ENCODE results near the gene MRPS27. TPM values are rescaled to one million over a fixed set of nuclear protein-coding genes. Genes with fewer than 3 reads are reported as not detected.

The MRPS27 gene
- total RNA-seq, 1 donor from 2014 or later: 57.5 TPM

DNA sequence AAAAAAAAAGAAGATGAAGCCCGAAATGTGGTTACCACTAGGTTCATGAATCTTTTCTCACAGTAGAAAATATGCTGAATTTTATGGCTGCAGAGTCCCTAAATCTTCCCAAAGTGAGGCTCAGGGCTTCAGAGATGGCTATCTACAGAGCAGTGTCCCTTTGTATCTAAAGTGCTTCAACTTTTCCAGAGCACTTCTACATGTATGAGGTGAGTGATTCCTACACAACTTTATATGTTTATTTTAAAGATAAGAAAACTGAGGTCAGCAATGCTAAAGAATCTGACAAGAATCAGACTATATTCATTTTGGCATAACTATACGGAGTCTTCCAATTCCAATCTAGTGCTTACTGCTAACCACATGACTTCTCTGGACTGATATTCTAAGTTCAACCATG, 53.2 kb downstream of the MRPS27 start:
- intact Hi-C loops (cut with micrococcal nuclease): loop anchor here (2.0 to 10.0 kb wide), 2 partner anchors 242 to 484 kb away; no protein-coding TSS in a partner anchor

DNA sequence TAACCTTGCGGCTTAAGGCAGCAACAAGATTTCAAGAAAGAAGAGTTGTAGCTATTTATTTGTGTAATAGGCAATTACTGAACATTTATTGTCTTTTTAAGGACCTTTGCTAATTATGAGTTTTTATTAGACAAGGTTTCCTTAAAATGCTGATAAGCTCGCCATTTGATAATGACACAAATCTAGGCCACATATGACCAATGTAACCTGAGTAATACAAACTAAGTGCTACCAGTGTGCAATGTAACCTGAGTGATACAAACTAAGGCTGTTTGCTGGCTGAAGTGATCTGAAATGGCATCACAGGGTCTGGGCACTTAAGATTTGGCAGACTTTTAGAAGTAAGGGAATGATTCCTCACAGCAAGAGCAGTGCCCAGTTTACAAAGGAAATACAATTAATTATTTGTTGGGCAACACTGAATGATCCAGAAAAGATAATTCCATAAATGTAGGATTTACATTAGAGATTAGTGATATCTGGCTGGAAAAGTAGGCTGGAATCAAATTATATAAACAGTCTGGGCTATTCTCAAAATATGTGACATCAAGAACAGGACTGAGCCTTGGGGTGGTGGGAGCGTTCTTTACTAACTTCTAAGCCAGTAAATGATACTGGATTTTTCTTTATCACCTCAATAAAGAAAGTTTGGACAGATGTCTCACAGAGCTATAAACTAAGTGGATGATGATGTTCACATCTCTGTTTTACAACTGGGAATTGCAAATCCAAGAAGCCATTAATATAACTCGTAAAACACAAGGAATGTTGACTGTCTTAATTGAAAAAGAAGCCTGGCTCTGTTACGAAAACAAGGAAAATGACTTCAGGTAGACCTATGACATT, 54.8 kb downstream of the MRPS27 start:
- intact Hi-C loops (cut with micrococcal nuclease): loop anchor here (10.0 kb wide), 1 partner anchor 240 kb away; no protein-coding TSS in a partner anchor

DNA sequence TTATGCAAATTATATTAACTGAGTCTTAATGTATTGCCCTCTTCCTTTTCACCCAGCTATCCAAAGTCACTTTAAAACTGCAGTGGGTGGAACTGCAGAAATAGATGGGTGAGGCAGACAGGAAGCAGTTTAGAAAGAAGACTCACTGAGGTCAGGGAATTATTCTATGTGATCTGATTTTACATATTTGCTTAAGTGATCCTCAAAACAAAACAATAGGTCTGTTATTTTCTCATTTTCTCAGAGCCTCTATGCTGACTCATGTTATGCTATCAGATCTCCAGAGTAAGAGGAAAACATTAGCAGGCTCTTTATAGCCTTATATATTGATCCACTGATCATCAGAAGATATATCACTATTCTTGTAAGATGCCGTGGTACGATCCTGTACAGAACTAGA, 63.5 kb downstream of the MRPS27 start:
- intact Hi-C loops (cut with micrococcal nuclease): no loop called here

DNA sequence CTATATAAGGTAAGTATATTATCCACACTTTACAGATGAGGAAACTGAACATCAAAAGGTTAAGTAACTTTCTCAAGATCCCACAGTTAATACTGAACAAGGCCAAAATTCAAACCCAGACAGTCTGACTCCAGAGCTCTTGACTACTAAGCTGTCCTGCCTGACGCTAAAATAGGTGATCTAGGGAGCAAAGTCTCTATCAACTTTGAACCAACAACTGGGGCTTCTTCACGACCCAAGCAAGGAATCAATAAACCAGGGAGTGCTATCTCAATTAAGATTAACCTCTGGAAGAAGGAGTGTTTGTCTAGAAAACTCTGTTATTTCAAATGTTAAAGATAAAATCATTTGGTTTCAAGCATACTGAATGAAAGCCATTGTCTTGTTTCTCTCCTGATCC, 64.4 kb downstream of the MRPS27 start:
- intact Hi-C loops (cut with micrococcal nuclease): no loop called here

DNA sequence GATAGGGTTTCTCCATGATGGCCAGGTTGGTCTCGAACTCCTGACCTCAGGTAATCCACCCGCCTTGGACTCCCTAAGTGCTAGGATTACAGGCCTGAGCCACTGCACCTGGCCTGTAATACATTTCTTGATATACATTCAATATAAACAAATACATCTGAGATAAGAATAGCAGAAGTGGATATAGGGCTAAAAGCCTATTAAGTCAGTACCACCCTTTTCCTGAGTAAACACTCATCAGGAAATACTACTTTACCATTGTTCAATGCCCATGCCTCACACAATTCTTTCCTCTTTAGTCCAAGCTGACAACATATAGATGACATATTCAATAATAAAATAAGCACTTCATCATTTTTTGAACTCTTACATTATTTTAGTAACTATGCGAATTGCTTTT, 64.8 kb downstream of the MRPS27 start:
- intact Hi-C loops (cut with micrococcal nuclease): no loop called here

DNA sequence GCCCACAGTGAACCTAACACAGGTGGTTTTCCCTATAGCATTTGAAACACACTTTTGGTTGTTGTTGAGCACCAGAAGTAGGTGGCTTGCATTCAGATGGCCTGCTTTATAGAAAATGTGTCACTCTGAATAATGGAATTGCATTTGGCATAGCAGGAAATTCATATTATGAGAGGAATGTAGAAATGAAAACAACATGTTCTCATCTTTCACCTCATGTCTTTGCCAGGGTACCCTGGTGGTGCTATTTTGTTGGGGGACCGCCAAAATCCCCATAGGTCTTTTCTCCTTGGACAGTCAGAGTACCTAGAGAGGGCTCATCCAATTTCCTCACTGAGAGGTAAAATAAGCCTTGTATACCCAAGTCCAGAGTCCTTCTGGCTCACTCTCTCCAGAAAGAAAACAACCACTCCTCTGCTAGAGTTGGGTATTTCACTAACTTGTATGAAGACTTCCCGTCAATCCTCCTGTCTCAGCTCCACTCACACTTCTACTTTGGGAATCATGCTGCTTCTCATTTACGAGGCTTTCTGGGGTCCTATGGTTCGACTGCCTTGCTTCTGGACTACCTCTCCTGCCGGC, 67.4 kb downstream of the MRPS27 start:
- intact Hi-C loops (cut with micrococcal nuclease): no loop called here

DNA sequence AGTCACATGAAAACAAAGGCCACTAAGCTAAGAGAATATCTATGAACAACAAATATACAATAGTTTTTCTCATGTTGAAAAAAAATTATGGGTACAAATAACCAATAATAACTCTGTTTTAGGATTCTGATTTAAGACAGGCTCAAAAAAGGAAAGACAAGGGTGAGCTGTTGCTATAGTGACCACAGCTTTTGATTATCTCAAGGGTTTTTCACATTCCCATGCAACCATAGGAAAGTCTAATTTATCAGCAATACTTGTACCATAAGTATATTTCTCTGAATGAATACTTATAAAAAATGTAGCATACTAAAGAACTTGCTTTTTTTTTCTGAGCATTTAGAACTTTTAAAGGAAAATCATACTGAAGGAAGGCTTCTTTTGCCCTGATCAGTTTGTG, 68.0 kb downstream of the MRPS27 start:
- intact Hi-C loops (cut with micrococcal nuclease): no loop called here

DNA sequence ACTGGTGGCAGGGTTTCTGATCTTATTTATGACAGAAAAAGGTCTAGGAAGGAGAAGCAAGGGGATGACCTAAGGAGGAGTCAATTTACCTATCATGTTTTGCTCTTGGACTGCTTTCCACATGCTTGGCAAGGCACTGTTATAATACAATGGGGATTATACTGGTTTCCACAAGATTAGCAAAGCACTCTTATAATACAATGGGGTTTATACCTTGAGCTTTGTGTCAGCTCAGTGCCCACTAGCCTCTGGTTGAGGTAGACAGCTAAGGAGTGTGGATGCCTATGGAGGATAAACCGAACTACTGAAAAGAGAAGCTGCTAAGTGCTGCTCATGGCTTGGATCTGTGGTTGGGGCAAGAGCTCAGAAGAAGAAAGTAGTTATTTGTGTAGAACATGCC, 68.7 kb downstream of the MRPS27 start:
- intact Hi-C loops (cut with micrococcal nuclease): no loop called here

DNA sequence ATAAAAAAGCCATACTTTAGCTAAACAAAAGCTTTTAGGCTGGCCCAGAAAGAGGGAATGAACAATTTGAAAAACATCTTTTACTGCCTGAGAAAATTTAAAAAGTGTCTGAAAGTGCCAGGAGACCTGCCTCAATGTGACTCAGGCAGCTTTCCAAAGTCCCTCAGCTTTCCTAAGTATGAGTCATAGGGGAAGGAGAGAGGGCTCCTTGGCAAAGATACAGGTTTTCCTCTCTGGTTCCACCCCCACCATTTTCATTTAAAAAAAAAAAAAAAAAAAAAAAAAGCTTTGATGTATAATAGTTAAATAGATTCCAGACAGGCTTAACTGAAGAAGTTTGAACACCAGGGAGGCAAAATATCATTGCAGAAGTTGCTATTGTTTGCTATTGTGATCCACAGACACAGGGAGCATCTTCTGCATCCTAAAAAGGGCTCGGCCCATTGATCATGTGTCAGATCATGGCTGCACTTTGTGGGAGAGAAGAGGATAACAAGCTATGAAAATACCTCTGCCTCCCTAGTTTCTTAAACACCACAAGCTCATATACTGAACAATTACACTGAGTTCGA, 71.5 kb downstream of the MRPS27 start:
- intact Hi-C loops (cut with micrococcal nuclease): no loop called here

DNA sequence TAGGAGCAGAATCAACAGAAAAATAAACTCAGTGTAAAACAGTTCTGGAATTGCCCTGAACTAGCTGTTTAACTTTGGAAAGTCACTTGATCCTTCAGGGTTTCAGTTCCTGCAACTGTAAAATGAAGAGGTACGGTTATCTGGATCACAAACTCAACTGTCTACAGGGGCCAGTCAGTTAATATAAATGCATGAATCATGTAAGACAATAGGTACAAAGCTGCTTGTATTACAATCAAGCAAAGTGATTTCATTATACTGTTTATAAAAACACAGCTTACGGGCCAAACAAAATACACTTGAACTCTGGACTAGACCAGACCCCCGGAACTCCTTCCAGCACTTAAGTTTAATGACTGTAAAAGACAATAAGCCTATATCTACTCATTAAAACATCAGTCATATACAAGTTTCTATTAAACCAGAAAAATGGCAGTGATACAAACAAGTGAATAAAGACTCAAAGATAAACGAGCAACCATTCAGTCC, 73.0 kb downstream of the MRPS27 start:
- intact Hi-C loops (cut with micrococcal nuclease): no loop called here

DNA sequence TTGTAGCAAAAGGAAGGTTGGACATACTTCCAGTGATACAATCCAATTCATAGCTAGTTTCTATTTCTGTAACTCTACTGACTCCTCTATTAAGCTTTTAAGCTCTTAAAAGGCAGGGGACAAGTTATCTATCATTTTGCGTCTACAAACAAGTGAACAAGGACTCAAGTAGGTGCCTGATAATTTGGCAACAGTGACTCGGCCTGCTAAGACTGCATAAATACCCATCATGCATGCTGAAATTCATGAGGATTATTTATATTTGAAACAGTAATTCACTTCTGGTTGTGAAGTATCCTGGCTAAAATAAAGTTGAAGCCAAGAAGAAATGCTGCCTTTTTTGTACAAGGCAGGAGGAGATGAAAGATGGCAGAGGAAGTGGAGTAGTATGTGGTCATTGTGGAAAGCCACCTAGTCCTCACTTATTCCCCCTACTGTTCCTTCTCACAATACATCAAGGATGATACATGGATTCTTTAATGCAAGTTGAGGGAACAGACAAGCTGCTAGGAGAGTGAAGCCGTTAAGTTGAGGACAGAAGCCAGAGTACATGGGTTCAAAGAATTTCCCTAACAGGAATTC, 74.0 kb downstream of the MRPS27 start:
- intact Hi-C loops (cut with micrococcal nuclease): no loop called here

DNA sequence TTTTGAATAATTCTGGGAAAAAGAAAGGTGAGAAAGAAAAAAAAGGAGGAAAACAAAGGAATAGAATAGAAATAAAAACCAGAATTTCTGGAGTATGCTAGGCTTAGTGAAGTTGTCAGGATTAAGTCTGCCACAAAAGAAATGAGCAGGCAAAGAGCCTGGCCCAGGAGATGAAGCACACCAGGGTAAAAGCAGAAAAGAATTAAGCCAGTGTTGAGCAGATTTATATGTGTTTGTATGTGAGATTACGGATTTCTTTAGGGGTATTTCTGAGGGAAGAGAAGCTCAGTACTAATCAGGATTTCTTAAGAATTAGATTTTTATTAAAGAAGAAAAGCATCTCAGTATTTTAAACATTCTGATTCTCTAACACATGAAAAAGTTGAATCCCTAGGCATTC, 74.5 kb downstream of the MRPS27 start:
- intact Hi-C loops (cut with micrococcal nuclease): no loop called here

DNA sequence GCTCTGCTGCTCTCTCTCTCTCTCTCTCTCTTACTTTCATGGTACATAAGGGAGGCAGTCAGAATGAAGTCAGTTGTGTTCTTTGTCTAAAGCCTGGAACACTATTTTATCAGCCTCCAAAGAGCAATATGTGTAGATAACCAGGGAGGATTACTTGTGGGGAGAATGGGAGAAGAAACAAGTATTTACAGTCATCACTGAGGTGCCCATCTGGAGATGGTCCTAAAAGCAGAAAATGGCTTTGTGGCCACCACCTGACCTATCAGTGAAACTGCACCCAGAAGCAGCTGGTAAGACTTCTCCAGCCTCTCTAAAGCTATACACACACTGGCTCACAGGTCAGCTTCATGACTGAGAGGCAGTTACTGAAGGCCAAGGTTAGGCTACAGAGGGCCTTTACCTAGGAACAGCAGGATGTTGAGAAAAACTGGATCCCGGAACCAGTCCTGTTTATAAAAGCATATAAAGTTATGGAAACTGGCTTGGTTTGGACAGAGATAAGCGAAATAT, 75.1 kb downstream of the MRPS27 start:
- intact Hi-C loops (cut with micrococcal nuclease): no loop called here

DNA sequence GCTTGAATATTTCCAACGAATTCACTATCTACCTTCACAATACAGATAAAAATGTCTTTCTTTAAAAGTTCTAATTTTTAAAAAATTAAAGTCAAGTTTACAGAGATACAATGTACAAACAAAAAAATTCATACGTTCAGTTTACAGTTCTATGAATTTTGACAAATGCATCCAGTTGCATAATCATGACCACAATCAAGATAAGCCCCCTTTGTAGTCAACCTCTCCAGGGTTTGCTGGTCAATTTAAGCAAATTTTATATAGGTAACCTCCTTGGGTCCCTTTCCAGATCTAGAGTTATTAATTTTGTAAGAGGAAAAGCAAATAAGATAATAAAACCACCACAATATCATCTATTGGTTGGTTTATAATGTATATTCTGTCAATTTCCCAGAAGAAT, 76.3 kb downstream of the MRPS27 start:
- intact Hi-C loops (cut with micrococcal nuclease): no loop called here

DNA sequence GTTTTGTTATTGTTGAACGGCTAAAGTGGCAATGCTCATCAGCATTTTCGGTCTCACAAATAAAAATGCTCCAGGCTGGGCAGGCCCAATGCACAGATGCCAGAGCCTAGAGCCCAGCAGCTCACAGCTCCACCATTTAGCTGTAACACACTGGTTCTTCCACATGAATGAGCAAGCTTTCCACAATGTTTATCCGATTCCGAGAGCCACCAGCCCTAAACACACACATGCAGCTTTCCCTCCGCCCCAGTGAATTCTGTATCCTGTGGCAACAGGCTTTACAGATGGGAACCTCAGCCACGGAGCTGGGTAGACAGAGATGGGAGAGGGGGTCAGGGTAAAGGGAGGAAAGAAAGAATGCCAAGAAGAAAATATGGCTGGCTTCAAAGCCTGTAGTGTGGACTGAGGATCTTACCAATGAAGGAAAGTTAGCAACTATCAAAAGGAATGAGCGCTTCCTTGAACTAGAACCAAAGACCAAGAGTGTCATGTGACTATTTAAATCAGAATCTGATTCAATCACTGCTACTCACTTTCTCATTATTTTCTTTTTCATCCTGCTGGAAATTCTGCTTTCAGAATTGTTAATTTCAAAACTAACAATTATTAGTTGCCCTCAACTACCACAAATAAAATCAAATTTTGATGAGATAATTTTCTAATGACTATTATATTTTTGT, 77.1 kb downstream of the MRPS27 start:
- intact Hi-C loops (cut with micrococcal nuclease): no loop called here

DNA sequence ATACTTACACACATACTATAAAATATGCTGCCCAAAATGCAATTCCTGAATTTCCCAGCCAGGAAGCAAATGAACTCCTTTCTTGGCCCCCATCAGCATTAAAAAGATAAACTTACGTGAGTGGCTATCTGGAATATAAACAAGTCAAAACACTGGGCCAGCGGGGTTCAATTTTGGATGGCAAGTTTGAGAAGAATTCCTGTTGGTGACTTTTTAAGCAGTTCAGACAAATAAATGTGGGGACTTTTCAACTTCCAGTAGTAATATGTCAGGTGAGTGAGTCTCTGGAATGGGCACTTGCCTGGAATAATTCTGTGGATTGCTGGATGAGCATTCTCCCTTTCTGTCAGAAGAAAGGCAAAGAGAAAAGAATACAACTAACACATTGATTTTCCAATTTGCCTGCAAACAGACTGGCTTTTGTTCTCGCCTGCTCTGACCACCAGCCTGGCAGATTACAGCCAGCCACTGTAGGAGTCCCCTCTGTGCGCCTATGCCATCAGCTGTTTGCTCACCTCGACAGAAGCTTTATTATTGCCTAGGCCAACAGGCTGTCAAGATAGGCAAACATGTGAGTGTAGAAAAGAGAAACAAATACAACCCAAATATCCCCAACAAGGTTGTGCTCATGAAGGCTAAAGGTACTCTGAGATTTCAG, 78.6 kb downstream of the MRPS27 start:
- intact Hi-C loops (cut with micrococcal nuclease): no loop called here

DNA sequence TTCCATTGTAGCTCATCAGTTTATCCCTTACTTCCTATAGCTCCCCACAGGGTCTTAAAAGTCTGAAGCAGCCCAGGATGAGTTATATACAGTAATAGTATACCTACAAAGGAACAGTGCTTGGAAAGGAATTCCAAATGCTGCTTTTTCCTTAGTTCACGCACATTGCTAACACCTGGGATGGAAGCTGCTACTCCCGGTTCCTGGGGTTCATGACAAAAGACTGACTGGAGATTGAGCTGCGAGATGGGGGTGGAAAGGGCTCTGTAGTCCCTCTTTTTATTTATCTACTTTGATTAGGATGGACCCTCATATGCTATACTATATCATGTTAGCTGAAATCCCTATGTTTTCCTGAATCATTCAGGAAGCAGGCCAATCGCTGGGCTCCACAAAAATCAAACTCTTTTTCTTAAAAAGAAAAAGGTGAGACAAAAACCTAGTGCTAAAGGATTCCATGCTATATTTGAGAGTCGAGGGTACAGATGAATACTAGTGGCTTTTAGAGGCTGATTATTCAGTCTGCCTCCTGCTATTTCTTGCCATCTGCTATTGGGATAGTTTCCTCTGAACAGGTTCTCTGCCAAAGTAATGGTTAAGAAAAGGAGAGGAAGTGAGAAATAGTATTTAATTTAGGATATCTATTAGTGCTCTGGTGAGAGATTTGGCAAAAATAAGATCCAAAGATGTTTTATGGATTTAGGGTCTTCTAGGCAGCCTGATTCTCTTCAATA, 81.2 kb downstream of the MRPS27 start:
- intact Hi-C loops (cut with micrococcal nuclease): no loop called here

DNA sequence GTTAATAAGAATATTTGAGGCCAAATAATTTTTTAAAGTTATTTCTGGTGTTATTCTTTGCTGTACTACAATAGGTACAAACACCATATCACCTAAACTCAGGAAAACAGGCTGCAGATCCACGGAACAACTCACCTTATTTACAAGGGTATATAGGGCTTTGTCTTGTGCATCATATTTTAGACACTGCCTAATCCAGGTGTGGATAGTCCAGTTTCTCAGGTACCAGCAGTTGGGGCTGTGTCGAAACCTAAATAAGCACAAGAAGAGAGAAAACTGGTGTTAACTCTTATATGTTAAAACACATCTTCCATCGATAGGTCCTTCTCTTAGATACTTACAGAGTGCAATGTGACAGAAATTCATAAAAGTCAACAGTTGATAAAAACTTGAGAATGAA, 82.2 kb downstream of the MRPS27 start:
- intact Hi-C loops (cut with micrococcal nuclease): no loop called here

DNA sequence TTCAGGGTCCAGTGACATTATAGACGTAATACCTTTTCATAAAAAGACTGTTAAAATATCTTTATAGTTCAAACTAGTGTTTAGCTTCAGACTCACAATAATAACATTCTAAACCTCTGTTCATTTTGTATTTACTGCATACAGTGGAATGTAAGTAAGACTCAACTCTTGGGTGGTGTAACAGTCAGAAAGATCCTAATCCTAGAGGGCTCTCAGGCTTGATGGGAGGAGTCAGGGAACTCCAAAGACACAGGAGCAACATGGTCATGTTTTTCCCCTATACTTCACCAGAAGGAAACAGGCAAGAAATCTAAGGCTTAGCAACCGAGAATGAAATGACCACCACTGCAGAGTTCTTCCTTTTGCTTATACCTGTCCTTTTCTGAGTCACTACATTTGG, 82.6 kb downstream of the MRPS27 start:
- intact Hi-C loops (cut with micrococcal nuclease): no loop called here

DNA sequence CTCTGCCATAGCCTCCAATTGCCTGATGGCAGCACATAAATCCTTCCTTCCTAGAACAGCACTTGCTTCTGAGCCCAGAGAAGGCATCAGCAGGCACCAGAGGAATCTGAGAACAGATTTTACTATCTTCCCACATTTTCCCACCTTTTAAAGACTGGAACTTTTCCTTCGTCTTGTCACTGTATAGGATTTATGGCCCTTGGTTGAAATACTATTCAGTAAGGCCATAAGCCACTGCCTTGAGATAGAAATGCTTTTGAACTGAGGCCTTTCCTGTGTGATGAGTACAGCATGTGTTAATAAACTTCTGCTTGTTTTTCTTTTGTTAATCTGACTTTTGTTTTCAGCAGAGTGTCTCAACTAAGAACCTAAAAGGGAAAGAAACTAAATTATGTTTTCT, 84.3 kb downstream of the MRPS27 start:
- intact Hi-C loops (cut with micrococcal nuclease): loop anchor here (2.0 kb wide), 2 partner anchors 33 to 635 kb away; no protein-coding TSS in a partner anchor

Measured in T-helper 1 cell treated with Interleukin-12 subunit alpha and Interleukin-12 subunit beta and Interleukin-4 antibody, amounts not matched to agents 30 ng/mL and 1 ng/mL, for 36 hours (primary cell).